Activated naive CD8-positive, alpha-beta T cell treated with anti-CD3 and anti-CD28 coated beads, Interleukin-2, amount 50 U/mL, for 16 hours (primary cell): ENCODE measurements around the gene OSBPL5.
A peak's percentile ranks its signal among the peaks of the same experiment; 100 is the strongest.
"Not testable (repeated sequence)": the region's sequence is repeated elsewhere in the genome, so short reads cannot be mapped to it uniquely, and the experiment has no call there.

Source experiments
- DNase-seq: peaks from one replicate; pipeline ENCODE4 v3.0.0-alpha.2; 2020; ENCODE audit warnings: low read depth, low spot score

Gene OSBPL5

DNA sequence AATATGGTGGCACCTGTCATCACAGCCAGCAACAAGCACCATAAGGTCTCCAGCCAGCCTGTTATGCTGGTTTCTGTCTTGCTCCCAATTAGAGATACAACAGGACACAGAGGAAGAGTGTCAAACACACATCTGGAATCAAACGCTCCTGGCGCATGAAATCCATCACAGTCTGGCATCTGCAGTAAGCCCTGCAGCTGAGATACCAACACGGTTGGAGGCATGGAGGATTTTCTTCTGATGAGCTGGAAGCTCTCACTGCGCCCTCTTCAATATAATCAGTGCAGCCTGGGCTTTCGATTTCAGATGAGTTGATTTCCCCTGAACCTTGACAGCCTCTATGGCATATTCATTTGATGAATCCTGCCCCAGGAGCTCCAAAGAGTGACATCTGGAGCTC, 80.1 kb downstream of the OSBPL5 start:
- no peak for DNase-seq

DNA sequence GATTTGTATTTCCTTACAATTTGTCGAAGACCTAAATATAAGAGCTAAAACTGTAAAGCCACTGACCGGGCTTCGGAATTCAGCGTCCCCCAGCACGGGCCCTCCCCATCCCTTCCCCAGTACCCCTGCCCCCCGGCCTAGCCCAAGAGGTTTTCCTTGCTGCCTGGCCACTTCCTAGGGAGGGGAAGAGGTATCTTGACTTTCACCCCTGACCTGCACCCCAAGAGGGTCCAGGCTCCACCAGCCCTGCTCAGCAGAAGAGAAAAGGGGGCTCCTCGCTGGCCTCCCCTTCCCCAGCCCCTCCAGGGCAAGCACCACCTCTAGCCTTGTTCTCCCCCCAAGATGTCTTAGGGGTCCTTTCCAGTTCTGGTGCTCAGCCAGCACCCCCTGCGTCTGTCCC, 81.8 kb downstream of the OSBPL5 start:
- DNase-seq, result no peak

DNA sequence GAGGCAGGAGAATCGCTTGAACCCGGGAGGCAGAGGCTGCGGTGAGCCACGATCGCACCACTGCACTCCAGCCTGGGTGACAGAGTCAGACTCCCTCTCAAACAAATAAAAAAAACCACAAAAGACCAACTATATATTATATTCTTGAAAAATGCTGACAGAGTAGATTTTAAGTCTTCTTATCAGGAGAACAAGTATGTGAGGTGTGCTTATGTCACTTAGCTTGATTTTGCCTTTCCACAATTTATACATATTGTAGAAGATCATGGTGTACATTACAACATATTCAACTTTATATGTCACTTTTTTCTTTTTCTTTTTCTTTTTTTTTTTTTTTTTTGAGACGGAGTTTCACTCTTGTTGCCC, 83.7 kb downstream of the OSBPL5 start:
- no peak for DNase-seq

DNA sequence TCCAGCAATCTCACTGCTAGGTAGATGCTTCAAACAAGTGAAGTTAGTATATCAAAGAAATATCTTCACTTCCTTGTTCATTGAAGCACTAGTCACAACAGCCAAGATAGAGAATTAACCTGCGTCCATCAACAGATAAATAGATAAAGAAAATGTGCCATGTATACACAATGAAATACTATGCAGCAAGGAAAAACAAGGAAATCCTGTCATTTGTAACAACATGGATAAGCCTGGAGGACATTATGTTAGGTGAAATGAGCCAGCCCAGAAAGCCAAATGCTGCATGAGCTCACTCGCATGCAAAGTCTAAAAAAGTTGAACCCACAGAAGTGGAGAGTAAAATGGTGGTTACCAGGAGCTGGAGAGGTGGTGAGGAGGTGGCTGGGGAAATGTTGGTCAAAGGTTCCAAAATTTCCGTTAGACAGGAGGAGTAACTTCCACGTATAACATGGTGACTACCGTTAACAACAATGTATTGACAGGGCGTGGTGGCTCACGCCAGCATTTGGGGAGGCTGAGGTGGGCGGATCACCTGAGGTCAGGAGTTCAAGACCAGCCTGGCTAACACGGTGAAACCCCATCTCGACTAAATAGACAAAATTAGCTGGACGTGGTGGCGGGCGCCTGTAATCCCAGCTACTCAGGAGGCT, 84.3 kb downstream of the OSBPL5 start:
- no peak for DNase-seq

DNA sequence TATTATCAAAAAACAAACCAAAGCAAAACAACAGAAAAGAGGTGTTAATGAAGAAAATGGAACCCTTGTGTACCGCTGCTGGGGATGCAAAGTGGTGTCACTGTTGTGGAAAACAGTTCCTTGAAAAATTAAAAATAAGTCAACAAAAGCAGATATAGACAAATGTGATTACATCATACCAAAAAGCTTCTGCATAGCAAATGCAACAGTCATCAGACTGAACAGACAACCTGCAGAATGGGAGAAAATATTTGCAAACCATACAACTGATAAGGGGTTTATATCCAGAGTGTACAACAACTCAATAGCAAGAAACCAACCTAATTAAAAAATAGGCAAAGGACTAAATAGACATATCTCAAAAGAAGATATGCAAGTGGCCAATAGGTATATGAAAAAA, 85.0 kb downstream of the OSBPL5 start:
- no peak for DNase-seq

DNA sequence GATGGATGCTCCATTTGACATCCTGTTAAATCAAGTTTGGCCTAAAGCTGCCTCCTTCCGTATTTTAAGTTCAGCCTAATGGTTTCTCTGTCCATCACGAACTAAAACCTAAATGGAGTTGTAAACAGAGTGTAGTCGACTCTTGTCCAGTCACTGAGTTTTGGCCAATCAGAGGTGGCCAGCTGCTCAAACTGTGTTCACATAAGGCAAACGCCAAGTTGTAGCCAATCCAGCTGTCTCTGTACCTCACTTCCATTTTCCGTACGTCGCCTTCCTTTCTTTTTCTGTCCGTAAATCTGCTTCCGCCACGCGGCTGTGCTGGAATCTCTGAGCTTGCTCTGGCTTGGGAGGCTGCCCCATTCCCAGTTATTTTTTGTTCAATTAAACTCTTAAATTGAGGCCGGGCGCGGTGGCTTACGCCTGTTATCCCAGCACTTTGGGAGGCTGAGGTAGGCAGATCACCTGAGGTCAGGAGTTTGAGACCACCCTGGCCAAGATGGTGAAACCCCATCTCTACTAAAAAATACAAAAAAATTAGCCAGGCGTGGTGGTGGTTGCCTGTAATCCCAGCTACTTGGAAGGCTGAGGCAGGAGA, 87.2 kb downstream of the OSBPL5 start:
- DNase-seq, result no peak

DNA sequence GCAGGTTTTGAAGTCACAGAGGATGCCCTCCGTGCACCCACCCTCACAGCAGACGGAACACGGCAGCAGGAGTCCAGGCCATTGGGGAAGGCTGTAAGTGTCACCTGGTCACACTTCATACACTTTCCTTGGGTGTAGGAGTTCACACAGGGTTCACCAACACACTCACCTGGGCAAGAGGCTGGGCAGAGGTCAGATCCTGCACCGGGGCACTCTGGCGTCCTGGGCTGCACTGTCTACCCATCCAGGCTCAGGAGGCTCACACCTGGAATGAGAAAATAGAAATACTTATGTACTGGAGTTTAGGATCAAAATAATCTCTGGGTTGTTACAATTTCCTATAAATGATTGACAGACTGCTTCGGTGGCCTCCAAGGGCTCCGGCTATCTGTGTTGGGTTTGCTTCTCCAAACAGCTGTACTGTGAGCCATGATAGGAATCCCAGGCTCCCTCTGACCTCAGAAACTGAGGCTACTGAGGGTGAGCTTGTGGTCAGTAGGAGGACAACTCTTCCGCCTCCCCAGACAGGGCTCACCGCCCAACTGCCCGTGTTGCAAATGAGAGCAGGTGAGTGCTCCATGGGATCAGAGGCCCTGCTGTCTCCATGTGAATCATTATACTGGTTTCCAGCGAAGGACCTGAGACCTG, 87.8 kb downstream of the OSBPL5 start:
- no peak for DNase-seq

DNA sequence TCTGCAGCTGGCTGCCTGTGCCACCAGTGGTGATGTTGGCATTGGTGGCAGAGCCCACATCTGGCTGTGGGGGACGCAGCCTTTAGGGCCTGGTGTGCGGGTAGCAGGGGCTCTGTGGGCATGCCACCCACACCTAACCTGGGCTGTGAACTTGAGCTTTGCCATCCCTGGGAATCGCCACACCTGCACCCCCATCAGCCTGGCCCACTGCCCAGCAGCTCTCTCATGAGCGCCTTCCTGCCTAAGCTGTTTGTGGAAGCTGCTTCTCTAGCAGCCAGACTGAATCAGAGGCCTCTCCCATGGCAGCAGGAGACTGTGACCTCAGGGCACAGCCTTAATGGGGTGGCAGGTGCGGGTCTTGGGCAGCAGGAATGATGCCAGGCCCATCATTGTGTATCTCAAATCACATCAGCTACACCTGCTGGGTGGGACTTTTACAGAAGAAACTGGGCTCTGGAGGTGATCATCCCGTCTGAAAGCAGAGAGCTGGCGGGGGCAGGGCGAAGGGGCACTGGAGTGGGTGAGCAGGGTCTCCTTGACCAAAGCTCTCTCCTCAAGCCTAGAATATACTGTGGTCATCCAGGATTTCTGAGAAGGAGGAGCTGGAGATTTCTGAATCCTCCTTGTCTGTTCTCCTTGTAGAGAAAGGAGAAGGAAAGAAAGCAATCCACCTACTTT, 90.1 kb downstream of the OSBPL5 start:
- DNase-seq, result no peak

DNA sequence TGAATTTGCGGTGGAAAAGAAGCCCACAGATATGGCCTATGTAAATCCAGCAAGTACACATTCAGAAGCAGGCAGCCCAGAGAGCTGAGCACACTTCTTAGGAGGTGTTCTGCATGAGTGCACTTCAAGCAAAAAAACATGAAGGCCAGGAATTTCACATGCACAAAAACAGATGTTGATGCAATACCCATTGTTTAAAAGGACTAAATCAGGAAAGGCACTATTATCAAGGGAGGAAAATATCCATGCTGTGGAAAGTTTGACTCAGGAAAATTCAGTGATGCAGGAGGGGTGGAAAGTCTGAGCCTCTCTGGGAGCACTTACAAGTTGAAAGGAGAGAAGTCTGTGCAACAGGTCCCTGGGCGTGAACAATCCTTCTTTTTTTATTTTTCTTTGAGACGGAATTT, 92.1 kb downstream of the OSBPL5 start:
- no peak for DNase-seq

DNA sequence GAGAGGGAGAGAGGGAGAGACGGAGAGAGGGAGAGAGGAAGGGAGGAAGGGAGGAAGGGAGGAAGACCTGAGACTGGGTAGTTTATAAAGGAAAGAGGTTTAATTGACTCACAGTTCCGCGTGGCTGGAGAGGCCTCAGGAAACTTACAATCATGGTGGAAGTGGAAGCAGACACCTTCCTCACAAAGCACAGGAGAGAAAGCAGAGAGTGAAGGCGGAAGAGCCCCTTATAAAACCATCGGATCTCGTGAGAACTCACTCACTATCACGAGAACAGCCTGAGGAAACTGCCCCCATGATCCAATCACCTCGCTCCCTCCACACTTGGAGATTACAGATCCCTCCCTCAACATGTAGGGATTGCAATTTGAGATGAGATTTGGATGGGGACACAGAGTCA, 95.7 kb downstream of the OSBPL5 start:
- no peak for DNase-seq

DNA sequence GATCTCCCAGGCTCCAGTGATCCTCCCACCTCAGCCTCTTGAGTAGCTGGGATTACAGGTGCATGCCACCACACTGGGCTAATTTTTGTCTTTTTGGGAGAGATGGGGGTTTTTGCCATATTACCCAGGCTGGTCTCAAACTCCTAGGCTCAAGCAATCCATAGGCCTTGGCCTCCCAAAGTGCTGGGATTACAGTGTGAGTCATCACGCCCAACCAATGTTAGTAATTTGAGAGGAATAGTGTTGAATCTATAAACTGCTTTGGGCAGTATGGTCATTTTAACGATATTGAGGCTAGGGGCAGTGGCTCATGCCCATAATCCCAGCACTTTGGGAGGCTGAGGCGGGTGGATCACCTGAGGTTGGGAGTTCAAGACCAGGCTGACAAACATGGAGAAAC, 98.8 kb downstream of the OSBPL5 start:
- DNase-seq, result not testable (repeated sequence)

DNA sequence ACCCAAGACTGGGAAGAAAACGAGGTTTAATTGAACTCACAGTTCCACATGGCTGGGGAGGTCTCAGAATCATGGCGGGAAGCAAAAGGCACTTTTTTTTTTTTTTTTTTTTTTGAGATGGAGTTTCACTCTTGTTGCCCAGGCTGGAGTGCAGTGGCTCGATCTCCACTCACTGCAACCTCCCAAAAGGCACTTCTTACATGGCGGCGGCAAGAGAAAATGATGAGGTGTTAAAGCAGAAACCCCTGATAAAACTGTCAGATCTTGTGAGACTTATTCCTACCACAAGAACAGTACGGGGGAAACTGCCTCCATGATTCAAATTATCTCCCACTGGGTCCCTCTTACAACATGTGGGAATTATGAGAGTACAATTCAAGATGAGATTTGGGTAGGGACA, 100.4 kb downstream of the OSBPL5 start:
- DNase-seq, result not testable (repeated sequence)

DNA sequence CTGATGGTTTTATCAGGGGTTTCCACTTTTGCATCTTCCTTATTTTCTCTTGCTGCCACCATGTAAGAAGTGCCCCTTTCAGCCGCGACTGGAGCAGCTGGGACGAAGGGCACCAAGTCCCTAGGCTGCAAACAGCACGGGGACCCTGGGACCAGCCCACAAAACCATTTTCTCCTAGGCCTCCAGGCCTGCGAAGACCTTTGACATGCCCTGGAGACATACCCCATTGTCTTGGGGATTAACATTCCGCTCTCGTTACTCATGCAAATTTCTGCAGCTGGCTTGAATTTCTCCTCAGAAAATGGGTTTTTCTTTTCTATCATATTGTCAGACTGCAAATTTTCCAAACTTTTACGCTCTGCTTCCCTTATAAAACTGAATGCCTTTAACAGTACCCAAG, 101.2 kb downstream of the OSBPL5 start:
- DNase-seq, result not testable (repeated sequence)

DNA sequence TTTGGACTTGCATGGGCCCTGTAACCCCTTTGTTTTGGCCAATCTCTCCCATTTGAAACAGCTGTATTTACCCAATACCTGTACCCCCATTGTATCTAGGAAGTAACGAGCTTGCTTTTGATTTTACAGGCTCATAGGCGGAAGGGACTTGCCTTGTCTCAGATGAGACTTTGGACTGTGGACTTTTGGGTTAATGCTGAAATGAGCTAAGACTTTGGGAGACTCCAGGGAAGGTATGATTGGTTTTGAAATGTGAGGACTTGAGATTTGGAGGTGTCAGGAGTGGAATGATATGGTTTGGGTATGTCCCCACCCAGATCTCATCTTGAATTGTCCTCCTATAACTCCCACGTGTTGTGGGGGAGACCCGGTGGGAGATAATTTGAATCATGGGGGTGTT, 101.7 kb downstream of the OSBPL5 start:
- not testable (repeated sequence) for DNase-seq

DNA sequence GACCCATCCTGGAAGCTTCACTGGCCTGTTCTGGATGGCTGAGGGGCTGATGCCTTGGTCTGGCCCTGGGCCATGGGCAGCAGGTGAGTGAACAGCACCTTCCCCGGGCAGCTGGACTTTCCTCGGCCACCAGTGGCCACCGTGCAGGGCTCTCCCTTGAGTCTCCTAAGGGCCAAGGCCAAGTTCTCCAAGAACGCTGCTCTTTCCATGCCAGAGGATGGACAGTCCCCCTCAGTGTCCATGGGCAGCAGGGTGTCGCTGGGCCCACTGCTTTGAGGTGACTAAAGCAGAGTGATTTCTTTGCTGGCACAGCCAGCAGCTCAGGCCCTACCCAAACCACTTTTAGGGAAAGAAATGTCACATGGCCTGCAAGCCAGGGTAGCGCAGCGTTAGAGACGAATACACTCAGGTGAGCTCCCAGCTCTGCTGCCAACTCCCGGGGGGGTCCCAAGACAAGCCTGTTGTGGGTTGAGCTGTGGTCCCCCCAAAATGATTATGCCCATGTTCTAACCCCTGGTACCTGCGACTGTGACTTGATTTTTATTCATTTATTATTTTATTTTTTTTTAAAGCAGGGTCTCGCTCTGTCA, 104.6 kb downstream of the OSBPL5 start:
- DNase-seq, result no peak

DNA sequence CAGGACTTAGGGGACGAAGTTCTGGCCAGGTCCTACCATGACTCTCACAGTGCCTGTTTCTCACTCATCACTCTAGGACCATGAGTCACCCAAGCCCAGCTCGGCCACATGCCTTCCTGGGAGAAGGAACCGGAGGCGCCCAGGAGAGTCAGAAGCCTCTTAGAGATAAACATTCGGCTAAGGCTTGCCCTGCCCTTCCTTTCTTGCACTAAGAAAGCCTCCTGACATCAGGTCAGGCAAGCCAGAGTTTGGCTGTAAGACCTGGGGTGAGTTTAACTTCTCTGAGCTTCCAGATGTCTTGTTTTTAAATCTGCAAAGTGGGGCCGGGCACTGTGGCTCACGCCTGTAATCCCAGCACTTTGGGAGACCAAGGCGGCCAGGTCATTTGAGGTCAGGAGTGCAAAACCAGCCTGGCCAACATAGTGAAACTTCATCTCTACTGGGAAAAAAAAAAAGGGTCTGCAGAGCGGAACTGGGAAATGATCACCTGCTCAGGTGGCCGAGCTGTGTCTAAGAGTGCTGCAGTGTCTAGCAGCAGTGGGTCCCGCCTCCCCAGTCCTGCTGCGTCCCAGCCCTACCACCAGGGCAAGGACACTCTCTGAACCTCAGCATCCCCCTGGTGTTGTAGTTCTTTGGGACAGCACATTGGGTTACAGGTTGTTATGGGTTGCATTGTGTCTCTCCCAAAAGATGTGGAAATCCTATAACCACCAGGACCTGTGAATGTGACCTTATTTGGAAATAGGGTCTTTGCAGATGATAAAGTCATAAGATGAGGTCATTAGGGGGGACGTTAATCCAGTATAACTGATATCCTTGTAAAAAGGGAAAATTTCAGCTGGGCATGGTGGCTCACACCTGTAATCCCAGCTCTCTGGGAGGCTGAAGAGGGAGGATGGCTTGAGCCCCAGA, 106.1 kb downstream of the OSBPL5 start:
- DNase-seq, result no peak

DNA sequence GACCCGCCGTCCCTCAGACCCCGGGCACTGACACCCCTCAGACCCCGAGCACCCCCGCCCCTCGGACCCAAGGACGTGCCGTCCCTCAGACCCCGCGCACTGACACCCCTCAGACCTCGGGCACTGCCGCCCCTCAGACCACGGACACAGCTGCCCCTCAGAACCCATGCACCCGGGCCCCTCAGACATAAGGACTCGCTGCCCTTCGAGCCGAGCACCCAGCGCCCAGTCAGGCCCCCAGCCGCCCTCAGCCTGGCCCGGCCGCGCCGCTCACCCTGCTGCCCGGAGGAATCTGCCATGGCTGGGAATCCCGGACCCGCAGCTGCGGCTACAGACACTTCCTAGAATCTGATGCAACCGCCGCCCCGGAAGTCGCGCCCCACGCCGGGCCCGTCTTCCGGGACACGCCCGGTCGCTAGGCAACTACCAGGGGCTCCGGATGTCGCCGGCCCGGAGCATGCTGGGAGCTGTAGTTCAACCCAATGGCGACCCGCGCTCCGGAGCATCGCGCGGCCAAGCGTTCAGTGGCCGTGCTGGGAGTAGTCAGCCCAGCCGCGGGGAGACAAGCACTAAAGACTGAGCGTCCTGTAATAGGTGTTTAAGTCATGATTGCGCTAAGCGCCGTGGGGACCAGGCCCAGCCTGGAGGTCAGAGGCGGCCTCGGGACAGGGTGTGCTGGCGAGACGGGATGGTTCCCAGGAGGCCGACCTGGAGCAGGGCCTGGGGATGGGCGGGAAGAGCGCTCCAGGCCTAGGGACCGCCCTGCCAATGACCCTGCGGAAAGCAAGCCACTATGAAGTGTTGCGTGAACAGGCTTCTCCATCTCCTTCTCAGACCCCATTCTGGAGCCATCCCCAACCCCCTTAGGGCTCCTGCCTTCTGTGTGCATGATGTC, 107.8 kb downstream of the OSBPL5 start, which contains the start of gene CARS1:
Gene CARS1, minus strand, starts transcription at position 355 of the 895 bp plus-strand sequence. Its CDS starts 56 bp downstream, at position 299.
- DNase-seq, result peak; percentile 85

DNA sequence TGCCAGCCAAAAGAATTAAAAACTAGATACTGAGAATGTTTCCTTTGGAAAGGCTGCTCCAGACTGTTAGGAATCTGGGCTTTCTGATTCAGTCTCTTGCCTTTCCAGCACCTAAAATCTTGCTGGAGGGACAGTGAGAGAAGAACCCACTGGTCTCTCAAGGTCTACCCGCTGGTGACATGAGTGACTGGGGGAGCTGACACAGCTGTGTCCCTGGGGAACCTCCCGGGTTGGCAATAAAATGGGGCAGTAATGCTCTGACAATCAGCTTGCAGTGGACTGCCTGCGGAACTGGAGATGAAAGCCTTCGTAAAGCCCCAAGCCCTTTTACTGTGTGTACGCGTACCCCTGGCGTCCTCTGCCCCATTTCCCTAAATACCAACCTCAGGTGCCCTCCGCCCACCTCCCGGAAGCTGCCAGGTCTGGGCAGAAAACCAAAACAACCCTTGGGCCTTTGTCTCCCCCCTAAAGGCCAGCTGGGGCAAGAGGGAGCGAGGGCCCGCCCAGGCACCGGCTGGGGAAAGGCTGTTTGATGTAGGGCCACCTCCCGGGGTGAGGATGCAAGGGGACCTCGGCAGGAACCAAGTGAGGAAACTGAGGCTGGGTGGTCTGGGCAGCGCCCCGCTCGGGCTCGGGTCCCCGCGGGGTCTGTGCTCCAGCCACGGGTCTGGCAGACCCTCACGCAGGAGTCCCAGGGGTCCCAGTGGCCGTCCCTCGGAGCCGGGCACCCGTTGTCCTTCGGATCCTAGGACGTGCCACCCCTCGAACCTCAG, 108.6 kb downstream of the OSBPL5 start:
- DNase-seq, result no peak

DNA sequence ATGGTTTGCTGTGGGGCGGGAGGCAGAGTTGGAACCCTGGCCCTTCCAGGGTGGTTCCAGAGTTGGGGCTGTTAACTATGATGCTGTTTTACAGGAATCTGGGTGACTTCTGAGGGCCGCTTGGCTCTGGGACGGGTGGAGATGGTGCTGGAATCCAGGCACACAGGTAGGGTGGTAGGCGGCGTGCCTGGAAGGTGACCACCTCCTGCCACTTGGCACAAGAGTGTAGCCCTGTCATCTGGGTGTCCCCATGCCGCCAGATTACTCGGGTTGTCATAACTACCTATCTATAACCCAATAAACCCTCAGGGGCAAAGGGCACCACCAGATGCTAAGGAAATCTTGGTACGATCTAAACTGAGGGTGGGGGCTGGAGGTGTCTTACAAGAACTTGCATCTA, 109.2 kb downstream of the OSBPL5 start:
- no peak for DNase-seq
